H1 (cell line): ENCODE measurements around the gene F10. TPM values are rescaled to one million over a fixed set of nuclear protein-coding genes. Genes with fewer than 3 reads are reported as not detected.
A peak's percentile ranks its signal among the peaks of the same experiment; 100 is the strongest.

Source experiments
- CTCF ChIA-PET: fragments of 300-600 bp; sonication (Branson Sonifier 250); formaldehyde crosslinking; loops from one replicate; lab custom pipeline; 2021; ENCODE audit not compliant: partially characterized antibody; lab: Charles Lee
- POLR2A ChIA-PET: fragments of 300-600 bp; sonication (Branson Sonifier 250); formaldehyde crosslinking; loops from one replicate; lab custom pipeline; 2021; ENCODE audit warnings: inconsistent platforms; ENCODE audit not compliant: partially characterized antibody; lab: Charles Lee
- DNase-seq, 2 experiments: peaks; one replicate each; pipeline versions ENCODE4 v3.0.0 to v3.0.0-alpha.2; 2010 to 2022; ENCODE audit warnings: low spot score in 2 of 2, low read depth in 1 of 2, mixed read lengths in 1 of 2
- FAIRE-seq: peaks from 2 replicates; lab custom pipeline; 2011; peaks lifted over from hg19 to GRCh38; lab: Jason Lieb, UNC
- H2AFZ ChIP-seq: 2 replicates; pipeline ENCODE4 v1.8.1; 2012; ENCODE audit warnings: low read length, inconsistent platforms
- H2AK5ac ChIP-seq: 2 replicates; pipeline ENCODE4 v1.6.1; 2013; ENCODE audit warnings: low read depth, low read length
- H2BK120ac ChIP-seq: replicated peaks from 2 replicates; pipeline ENCODE3; 2013; ENCODE audit warnings: low read depth, low read length, inconsistent platforms
- H2BK12ac ChIP-seq: 2 replicates; pipeline ENCODE4 v1.6.1; 2013; ENCODE audit warnings: low read depth, low read length
- H2BK15ac ChIP-seq: 2 replicates; pipeline ENCODE4 v1.6.1; 2013; ENCODE audit warnings: low read length
- H2BK20ac ChIP-seq: 2 replicates; pipeline ENCODE4 v1.6.1; 2013; ENCODE audit warnings: low read length
- H2BK5ac ChIP-seq: 2 replicates; pipeline ENCODE4 v1.6.1; 2013; ENCODE audit warnings: low read depth, low read length
- H3K14ac ChIP-seq: 2 replicates; pipeline ENCODE4 v1.6.1; 2013; ENCODE audit warnings: inconsistent platforms; ENCODE audit not compliant: insufficient read length
- H3K18ac ChIP-seq: 2 replicates; pipeline ENCODE4 v1.6.1; 2013; ENCODE audit warnings: low read length; ENCODE audit errors: extremely low read depth
- H3K23ac ChIP-seq: 2 replicates; pipeline ENCODE4 v1.6.1; 2013; ENCODE audit warnings: inconsistent platforms; ENCODE audit not compliant: insufficient read length
- H3K23me2 ChIP-seq: 2 replicates; pipeline ENCODE4 v1.6.1; 2013; ENCODE audit warnings: low read depth, low read length
- H3K27ac ChIP-seq: 2 replicates; pipeline ENCODE4 v1.6.1; 2011; ENCODE audit warnings: low read depth, low read length, inconsistent platforms
- H3K27me3 ChIP-seq, 4 experiments: replicated peaks in 1 of 4; 1 replicate in 1 of 4; 2 replicates in 3 of 4; pipeline versions ENCODE4 v1.6.1 to v1.8.1; 2011 to 2013; ENCODE audit warnings: low read length in 3 of 4, mild to moderate bottlenecking in 3 of 4, inconsistent platforms in 2 of 4, mixed read lengths in 2 of 4, moderate library complexity in 1 of 4; ENCODE audit not compliant: control insufficient read depth in 3 of 4, insufficient read depth in 3 of 4; ENCODE audit errors: extremely low read depth in 1 of 4
- H3K36me3 ChIP-seq, 4 experiments: 2 replicates each; pipeline versions ENCODE4 v1.6.1 to v1.8.1; 2011 to 2013; ENCODE audit warnings: mild to moderate bottlenecking in 4 of 4, low read length in 3 of 4, moderate library complexity in 2 of 4, control low read depth in 1 of 4, inconsistent platforms in 1 of 4; ENCODE audit not compliant: insufficient read depth in 4 of 4, control insufficient read depth in 2 of 4
- H3K4ac ChIP-seq: replicated peaks from 2 replicates; pipeline ENCODE3; 2013; ENCODE audit warnings: low read length, low read depth, mixed read lengths, inconsistent platforms; ENCODE audit not compliant: insufficient read length
- H3K4me1 ChIP-seq, 4 experiments: replicated peaks in 1 of 4; 1 replicate in 1 of 4; 2 replicates in 3 of 4; pipeline versions ENCODE4 v1.6.1 to v1.8.1; 2011 to 2013; ENCODE audit warnings: low read length in 3 of 4, inconsistent platforms in 2 of 4, mixed read lengths in 1 of 4; ENCODE audit not compliant: insufficient read depth in 4 of 4, control insufficient read depth in 3 of 4
- H3K4me2 ChIP-seq, 2 experiments: 2 replicates each; pipeline versions ENCODE4 v1.6.1 to v1.8.1; 2011 to 2013; ENCODE audit warnings: low read depth in 2 of 2, low read length in 2 of 2, control low read depth in 1 of 2, inconsistent platforms in 1 of 2, mild to moderate bottlenecking in 1 of 2; ENCODE audit not compliant: insufficient read depth in 1 of 2
- H3K4me3 ChIP-seq, 4 experiments: fragments of 200-600, 300-600 bp in 1 of 4; sonication (generic), shearing (Covaris generic), sonication (Bioruptor Twin) in 1 of 4; 2 replicates each; pipeline versions ENCODE4 v1.5.1 to v1.8.1; 2011 to 2016; ENCODE audit warnings: low read length in 4 of 4, low read depth in 3 of 4, control low read depth in 2 of 4, inconsistent platforms in 2 of 4, mild to moderate bottlenecking in 2 of 4, mixed read lengths in 1 of 4, moderate library complexity in 1 of 4; ENCODE audit not compliant: insufficient read depth in 2 of 4; ENCODE audit errors: extremely low read depth in 1 of 4
- H3K56ac ChIP-seq: replicated peaks from 2 replicates; pipeline ENCODE3; 2013; ENCODE audit warnings: low read depth, mild to moderate bottlenecking, mixed read lengths, low read length, inconsistent platforms; ENCODE audit not compliant: insufficient read length
- H3K79me1 ChIP-seq: 2 replicates; pipeline ENCODE4 v1.6.1; 2013; ENCODE audit warnings: low read depth, low read length, control low read depth
- H3K79me2 ChIP-seq, 2 experiments: 2 replicates each; pipeline versions ENCODE4 v1.6.1 to v1.8.1; 2012 to 2013; ENCODE audit warnings: low read length in 2 of 2, mild to moderate bottlenecking in 2 of 2, inconsistent platforms in 1 of 2; ENCODE audit not compliant: insufficient read depth in 2 of 2, control insufficient read depth in 1 of 2
- H3K9ac ChIP-seq, 4 experiments: replicated peaks in 1 of 4; 1 replicate in 1 of 4; 2 replicates in 3 of 4; pipeline versions ENCODE4 v1.6.1 to v1.8.1; 2011 to 2013; ENCODE audit warnings: low read depth in 3 of 4, low read length in 3 of 4, control low read depth in 2 of 4, mild to moderate bottlenecking in 2 of 4, moderate library complexity in 2 of 4, inconsistent platforms in 1 of 4; ENCODE audit errors: extremely low read depth in 1 of 4
- H3K9me3 ChIP-seq, 2 experiments: 2 replicates each; pipeline versions ENCODE4 v1.6.1 to v1.8.1; 2012 to 2013; ENCODE audit warnings: mild to moderate bottlenecking in 2 of 2, moderate library complexity in 2 of 2, control low read depth in 1 of 2, inconsistent platforms in 1 of 2, low read depth in 1 of 2, low read length in 1 of 2, mixed read lengths in 1 of 2; ENCODE audit not compliant: insufficient read depth in 2 of 2
- H4K20me1 ChIP-seq, 2 experiments: replicated peaks in 1 of 2; 2 replicates each; pipeline versions ENCODE3 to v1.8.1; 2011 to 2013; ENCODE audit warnings: inconsistent platforms in 2 of 2, low read length in 2 of 2, mild to moderate bottlenecking in 1 of 2; ENCODE audit not compliant: insufficient read depth in 2 of 2, control insufficient read depth in 1 of 2
- H4K5ac ChIP-seq: 2 replicates; pipeline ENCODE4 v1.6.1; 2013; ENCODE audit warnings: low read length, low read depth, mixed read lengths, inconsistent platforms; ENCODE audit not compliant: insufficient read length
- H4K8ac ChIP-seq: 2 replicates; pipeline ENCODE4 v1.8.0; 2013; ENCODE audit warnings: mild to moderate bottlenecking, moderate library complexity, low read length, inconsistent platforms; ENCODE audit not compliant: insufficient read depth; ENCODE audit errors: extremely low read depth
- H4K91ac ChIP-seq: replicated peaks from 2 replicates; pipeline ENCODE3; 2013; ENCODE audit warnings: low read length, mixed read lengths, inconsistent platforms; ENCODE audit not compliant: insufficient read length
- EP300 ChIP-seq, 2 experiments: IDR thresholded peaks; 1 replicate in 1 of 2; 2 replicates in 1 of 2; pipeline ENCODE4 v1.6.1; 2011 to 2012; ENCODE audit warnings: low read depth in 2 of 2, low read length in 2 of 2, mild to moderate bottlenecking in 2 of 2, borderline replicate concordance in 1 of 2, inconsistent platforms in 1 of 2, moderate library complexity in 1 of 2
- RAD21 ChIP-seq, 2 experiments: IDR thresholded peaks in 1 of 2; conservative IDR thresholded peaks in 1 of 2; 2 replicates each; pipeline ENCODE4 v1.6.1; 2011; ENCODE audit warnings: low read depth in 2 of 2, low read length in 2 of 2, improper control_type of control experiment in 1 of 2, inconsistent platforms in 1 of 2, mild to moderate bottlenecking in 1 of 2, moderate library complexity in 1 of 2
- RBBP5 ChIP-seq: IDR thresholded peaks from 2 replicates; pipeline ENCODE4 v1.7.1; 2012; ENCODE audit warnings: low read depth, mild to moderate bottlenecking, inconsistent platforms, low read length, moderate library complexity, borderline replicate concordance
- WGBS, 2 experiments: shearing (Covaris generic) in 1 of 2; methylation state at CpG; one replicate each; pipeline versions ENCODE4 v1.1.6 to v1.1.7; 2013 to 2015; ENCODE audit warnings: low lambda C conversion rate in 2 of 2, mixed read lengths in 2 of 2, inconsistent platforms in 1 of 2, low coverage in 1 of 2, missing lambda C conversion rate in 1 of 2; ENCODE audit not compliant: insufficient replicate concordance in 2 of 2, insufficient coverage in 1 of 2, insufficient read length in 1 of 2; ENCODE audit errors: extremely low coverage in 1 of 2, missing lambda C conversion rate in 1 of 2; 5-methylcytosine and 5-hydroxymethylcytosine counted together
- polyA plus RNA-seq, 7 experiments: library from polyadenylated mRNA; depleted of rRNA in 3 of 7; stranded (reverse) in 5 of 7; unstranded in 2 of 7; fragments of >200 nt in 5 of 7; fragments of 200-250 nt in 2 of 7; gene quantifications; 1 replicate in 5 of 7; 2 replicates in 1 of 7; 4 replicates in 1 of 7; pipeline versions ENCODE4 v1.2.1 to v1.2.3, GENCODE V29; 2011 to 2013; ENCODE audit warnings: missing spikeins in 2 of 7, mixed read lengths in 2 of 7
- total RNA-seq: library from RNA; stranded (reverse); fragmentation: NEBNext Ultra II Directional; extraction: Animal tissue kit (Norgen Biotek cat#: 25700); gene quantifications from 2 replicates; pipeline ENCODE4 v1.2.1, GENCODE V29; 2021
- TF ChIP-seq, protein P1 (sequence below): IDR thresholded peaks from 2 replicates; pipeline ENCODE4 v1.6.1; 2011; ENCODE audit warnings: low read depth, mild to moderate bottlenecking, low read length; ENCODE audit not compliant: insufficient read depth

F10 gene
- total and polyA plus RNA-seq, 2 of the 8 experiments (the other 6 are each of a cell fraction or from before 2014, with no cell fraction given), result 2.0 to 4.2 TPM

DNA sequence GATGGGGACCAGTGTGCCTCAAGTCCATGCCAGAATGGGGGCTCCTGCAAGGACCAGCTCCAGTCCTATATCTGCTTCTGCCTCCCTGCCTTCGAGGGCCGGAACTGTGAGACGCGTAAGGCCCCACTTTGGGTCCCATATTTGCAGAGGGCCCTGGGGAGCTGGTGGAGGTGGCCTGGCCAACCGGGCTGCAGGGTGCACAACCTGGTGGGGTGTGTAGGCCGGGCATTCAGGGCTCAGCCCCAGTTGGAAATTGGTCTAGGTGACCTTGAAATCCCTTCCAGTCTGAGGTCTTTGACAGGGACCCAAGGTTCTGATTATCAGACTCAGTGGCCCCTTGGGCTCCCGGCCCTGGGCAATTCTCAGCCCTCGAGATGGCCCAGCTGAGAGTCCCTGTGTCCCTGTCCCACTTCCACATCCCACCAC lies 8.7 kb upstream of the F10 start:
- Histone ChIP-seq H2BK120ac (no peak overlapping the region), H3K4me1 (peaks cover 0 to 3% (median 0%) of the 10 kb centered on the region in 4 experiments; a peak in 2 of 7 replicates), H3K9me3 (peaks cover 4 to 6% of the 10 kb centered on the region in 2 experiments; a peak in 2 of 4 replicates), H3K23ac (no peak overlapping the region), H3K4ac (no peak overlapping the region), H3K56ac (no peak overlapping the region), H3K23me2 (peaks cover 12% of the 10 kb centered on the region; the same call in 1 of the 2 replicates), H3K9ac (no peak overlapping the region), H3K79me2 (no peaks in the 10 kb centered on the region), H3K18ac (no peak overlapping the region), H2AFZ (no peak overlapping the region), H3K27me3 (peaks cover 21 to 24% (median 23%) of the 10 kb centered on the region in 4 experiments; a peak in 6 of 7 replicates), H2BK12ac (no peak overlapping the region), H4K5ac (no peak overlapping the region), H2BK5ac (no peak overlapping the region), H3K79me1 (no peaks in the 10 kb centered on the region), H4K8ac (no peak overlapping the region), H3K4me2 (no peak overlapping the region), H3K27ac (no peak overlapping the region), H3K14ac (no peak overlapping the region), H3K4me3 (no peak overlapping the region), H4K20me1 (no peaks in the 10 kb centered on the region), H2BK20ac (no peak overlapping the region), H2BK15ac (no peak overlapping the region), H2AK5ac (no peak overlapping the region), H4K91ac (no peak overlapping the region), H3K36me3 (peaks cover 0 to 5% (median 0%) of the 10 kb centered on the region in 4 experiments; a peak in 1 of 8 replicates)
- no peak for TF ChIP-seq EP300 (IDR thresholded peaks at IDR 0.05; ENCODE audit: borderline replicate concordance in 1 of 2, low read depth in 2 of 2, low read length in 2 of 2)
- no peak for TF ChIP-seq RBBP5
- TF ChIP-seq RAD21 (IDR thresholded peaks at IDR 0.05 in 1 of 2, conservative IDR thresholded peaks at IDR 0.05 in 1 of 2; ENCODE audit: low read depth in 2 of 2, low read length in 2 of 2), result no peak
- TF ChIP-seq, protein P1, sequence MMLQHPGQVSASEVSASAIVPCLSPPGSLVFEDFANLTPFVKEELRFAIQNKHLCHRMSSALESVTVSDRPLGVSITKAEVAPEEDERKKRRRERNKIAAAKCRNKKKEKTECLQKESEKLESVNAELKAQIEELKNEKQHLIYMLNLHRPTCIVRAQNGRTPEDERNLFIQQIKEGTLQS, result no peak
- no peak for FAIRE-seq
- 93% methylated on average over 8 of the region's 8 CpGs; no CpG with 5 or more reads in 1 of the 2 experiments for WGBS, 2 experiments
- ChIA-PET CTCF (interaction anchor here (1.1 to 2.1 kb wide), 5 partner anchors 11 to 84 kb away, joined by 4 to 13 read pairs (median 5); no protein-coding TSS in a partner anchor), POLR2A (no interaction called here)
- peak in 1 of 2 experiments; percentile 8 for DNase-seq
